Measurements from ENCODE around the gene FSTL4.

- TF ChIP-seq CTCF (IDR thresholded peaks at IDR 0.05 in 4 of 5, conservative IDR thresholded peaks at IDR 0.05 in 1 of 5) (no peak), POLR2A (IDR thresholded peaks at IDR 0.05) (no peak)
Observed at GRCh38 chr5:133565993-133566392, 46.3 kb downstream of the FSTL4 start.

Measured in gastrocnemius medialis (tissue), 4 donors.